C4-2B (cell line): Measurements from ENCODE around the gene H1-8.

Experiments
- CTCF ChIP-seq: fragments of 450-650 bp; conservative IDR thresholded peaks from 2 replicates; pipeline ENCODE4 v1.5.1; 2017; ENCODE audit warnings: mild to moderate bottlenecking
- ZFX ChIP-seq: fragments of 450-650 bp; IDR thresholded peaks from 2 replicates; pipeline ENCODE4 v1.6.1; 2017

GRCh38 chr3:129543156-129543790 lies at the start of gene H1-8:
- TF ChIP-seq CTCF (no peak), ZFX (no peak)
